ENCODE measurements around the gene RUNX1.

The RUNX1 gene

DNA sequence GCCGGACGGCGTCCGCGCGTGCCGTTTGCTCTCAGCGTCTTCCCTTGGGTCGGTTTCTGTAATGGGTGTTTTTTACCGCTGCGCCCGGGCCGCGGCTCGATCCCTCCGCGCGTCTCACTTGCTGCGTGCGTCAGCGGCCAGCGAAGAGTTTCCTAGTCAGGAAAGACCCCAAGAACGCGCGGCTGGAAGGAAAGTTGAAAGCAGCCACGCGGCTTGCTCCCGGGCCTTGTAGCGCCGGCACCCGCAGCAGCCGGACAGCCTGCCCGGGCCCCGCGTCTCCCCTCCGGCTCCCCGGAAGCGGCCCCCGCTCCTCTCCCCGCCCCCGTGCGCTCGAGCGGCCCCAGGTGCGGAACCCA is 159.8 kb downstream of the RUNX1 start:
- DNase-seq: no peak

DNA sequence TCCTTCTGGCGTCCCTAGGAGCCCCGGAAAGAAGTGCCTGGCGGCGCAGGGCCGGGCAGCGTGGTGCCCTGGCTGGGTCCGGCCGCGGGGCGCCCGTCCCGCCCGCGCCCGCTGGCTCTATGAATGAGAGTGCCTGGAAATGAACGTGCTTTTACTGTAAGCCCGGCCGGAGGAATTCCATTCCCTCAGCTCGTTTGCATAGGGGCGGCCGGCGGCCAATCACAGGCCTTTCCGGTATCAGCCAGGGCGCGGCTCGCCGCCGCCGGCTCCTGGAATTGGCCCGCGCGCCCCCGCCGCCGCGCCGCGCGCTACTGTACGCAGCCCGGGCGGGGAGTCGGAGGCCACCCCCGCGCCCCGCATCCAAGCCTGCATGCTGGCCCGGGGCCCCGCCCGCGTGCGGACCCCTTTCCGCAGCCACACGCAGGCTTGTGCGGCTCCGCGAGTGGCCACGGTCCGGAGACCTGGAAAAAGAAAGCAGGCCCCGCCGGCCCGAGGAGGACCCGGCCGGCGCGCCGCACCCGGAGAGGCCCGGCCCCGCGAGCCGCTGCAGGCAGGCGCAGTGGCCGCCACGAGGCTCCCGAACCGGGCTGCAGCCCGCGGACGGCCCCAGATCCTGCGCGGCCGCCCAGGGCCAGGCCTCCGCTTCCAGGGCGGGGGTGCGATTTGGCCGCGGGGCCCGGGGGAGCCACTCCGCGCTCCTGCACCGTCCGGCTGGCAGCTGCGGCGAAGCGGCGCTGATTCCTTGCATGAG is 160.4 kb downstream of the RUNX1 start:
- DNase-seq: peak; percentile 63 to 91

DNA sequence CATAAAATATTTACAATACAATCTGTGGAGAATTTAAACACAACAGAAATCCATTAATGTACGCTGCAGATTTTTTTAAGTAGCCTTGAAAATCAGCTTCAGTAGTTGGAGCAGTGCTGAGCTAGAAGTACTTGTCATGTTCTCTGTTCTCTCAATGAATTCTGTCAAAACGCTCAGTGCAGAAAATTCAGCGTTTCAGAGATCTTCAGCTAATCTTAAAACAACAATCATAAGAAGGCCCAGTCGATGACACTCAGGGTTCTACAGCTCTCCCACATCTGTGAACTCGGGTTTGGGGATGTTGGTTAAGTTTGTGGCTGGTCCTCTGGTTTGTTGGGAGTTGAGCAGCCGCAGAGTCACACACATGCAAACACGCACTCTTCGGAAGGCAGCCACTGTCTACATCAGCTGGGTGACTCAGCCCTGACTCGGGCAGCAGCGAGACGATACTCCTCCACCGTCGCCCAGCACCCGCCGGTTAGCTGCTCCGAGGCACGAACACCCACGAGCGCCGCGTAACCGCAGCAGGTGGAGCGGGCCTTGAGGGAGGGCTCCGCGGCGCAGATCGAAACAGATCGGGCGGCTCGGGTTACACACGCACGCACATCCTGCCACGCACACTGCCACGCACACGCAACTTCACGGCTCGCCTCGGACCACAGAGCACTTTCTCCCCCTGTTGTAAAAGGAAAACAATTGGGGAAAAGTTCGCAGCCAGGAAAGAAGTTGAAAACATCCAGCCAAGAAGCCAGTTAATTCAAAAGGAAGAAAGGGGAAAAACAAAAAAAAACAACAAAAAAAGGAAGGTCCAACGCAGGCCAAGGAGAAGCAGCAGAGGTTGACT is 161.2 kb downstream of the RUNX1 start:
- DNase-seq: peak in 1 of 2 experiments; percentile 50

DNA sequence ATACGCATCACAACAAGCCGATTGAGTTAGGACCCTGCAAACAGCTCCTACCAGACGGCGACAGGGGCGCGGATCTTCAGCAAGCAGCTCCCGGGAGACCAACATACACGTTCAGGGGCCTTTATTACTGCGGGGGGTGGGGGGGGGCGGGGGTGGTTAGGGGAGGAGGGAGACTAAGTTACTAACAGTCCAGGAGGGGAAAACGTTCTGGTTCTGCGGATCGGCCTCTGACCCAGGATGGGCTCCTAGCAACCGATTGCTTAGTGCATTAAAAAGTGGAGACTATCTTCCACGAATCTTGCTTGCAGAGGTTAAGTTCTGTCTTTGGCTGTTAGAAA is 162.0 kb downstream of the RUNX1 start:
- no peak for DNase-seq

DNA sequence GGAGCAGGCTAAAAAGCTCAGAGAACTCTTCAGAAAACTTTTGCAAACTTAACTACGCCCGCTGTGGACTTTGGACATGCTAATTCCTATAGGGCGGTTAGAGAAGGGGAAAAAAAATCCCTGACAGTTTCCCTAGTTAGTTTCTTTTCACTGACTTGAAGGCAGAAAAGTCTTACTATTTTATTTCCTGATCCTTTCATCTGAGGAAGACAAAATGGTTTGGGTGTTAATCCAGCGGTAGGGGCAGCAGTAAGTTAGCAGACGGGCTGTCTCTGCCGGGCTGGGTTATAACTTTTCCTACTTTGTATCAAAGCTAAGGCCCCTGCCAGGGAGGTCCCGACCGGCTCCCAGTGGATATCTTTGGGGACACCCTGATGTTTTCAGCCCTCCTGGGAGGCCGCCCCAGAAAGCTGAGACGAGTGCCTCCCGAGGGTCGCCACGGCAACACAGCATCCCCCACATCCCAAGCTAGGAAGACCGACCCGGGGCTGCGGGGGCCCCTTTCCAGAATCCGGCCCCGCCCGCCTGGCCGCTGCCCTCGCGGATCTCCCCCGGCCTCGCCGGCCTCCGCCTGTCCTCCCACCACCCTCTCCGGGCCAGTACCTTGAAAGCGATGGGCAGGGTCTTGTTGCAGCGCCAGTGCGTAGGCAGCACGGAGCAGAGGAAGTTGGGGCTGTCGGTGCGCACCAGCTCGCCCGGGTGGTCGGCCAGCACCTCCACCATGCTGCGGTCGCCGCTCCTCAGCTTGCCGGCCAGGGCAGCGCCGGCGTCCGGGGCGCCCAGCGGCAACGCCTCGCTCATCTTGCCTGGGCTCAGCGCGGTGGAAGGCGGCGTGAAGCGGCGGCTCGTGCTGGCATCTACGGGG is 162.6 kb downstream of the RUNX1 start:
- no peak for DNase-seq

DNA sequence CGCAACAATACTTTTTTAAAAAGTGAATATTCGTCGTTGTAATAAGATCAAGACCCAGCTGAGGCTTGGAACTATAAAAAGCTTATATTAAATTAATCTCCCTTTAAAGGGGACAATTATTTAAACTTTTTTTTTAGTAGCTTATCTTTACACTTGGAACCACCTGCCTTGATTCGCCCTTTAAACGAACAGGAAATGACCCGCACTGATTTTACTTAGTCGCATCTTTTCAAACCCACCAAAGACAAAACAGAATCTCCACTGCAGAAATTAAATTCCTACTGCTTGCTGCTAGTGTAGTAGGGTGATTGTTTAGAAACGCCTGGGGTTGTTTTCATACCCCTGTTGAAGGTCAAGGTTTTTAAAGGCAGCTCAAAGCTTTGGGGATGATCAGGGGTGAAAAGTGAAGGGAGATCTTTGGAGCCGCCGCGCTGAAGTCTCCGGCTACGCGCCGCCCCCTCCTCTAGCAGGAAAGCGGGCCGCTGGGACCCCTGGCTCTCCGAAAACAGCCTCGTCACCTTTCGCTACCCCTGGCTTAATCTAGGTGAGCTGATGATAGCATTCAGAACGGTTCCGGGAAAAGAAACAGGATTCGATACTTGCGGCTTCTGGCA is 163.4 kb downstream of the RUNX1 start:
- no peak for DNase-seq

DNA sequence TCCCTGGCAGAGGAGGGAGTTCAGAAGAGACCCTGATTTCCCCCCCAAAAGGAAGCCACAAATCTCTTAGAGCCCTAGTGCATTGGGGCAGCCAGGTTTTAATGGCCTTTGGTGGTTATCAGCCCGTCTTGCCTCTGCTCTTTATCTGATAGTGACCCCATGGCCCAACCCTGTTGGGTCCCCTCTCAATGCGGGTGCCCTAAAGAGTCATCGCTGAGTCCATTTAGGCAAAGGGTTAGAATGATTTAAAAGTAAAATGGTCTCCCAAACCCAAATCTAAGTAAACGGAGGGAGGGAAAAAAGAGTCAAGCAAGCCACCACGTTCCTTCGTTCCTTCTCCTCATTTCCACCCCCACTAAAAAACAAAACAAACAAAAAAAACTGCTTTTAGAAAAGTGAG is 164.0 kb downstream of the RUNX1 start:
- no peak for DNase-seq

DNA sequence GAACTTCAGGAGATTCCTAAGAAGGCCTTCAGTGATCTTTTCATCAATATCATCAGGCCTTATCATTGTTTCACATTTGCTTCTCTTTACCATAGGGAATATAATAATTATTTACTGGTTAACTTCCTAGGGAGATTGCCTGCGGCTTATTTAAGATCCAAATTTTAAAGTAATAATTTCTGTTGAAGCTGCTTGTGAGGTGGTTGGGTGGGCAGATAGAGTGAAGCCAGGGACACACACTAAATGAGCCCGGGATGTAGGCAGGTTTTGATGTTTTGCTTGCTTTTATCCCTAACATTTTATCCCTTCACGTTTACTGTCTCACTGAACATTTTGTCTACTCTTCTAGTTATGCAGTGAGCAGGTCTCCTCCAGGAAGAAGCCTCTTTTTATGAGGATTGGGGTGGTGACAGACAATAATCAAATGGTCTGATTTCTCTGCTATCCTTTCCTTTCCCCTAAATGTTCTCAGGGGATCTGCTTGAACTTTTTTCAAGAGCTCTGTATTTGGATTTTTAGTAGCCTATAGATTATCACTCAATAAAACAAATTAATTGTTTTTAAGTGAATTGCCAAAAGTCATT is 164.7 kb downstream of the RUNX1 start:
- DNase-seq: no peak

DNA sequence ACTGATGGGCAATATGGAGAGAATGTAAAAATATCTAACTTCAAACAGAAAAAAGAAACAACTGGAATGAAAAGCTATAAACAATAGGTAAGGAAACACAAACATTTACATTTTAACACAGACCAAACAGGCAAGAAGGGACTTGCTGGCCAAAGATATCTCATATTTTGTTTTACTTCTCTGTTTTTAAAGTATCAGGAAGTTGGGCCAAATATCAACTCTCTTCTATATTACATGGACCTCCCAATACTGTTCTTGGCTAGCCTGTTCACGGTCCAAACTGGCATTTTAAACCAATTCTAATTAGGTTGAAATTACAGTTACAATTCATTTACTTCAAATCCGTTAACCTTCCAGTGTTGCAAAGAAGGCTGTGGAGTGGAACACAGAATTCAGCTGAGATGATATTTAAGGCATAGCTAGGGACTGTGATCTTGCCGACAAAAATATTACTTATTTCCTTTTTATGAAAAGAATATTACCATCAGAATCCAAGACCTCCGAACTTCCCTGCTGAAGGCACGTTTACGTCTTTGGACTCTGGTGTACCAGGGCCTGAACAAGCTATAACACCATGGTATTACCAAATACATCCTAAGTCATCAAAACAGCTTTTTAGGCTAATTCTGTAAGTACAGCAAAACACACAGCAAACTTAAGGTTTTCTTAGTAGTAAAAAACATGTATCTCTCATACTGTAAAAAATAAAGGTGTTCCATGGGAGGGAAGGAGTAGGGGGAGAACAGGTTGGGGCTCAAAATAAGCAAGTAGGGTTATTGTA is 165.4 kb downstream of the RUNX1 start:
- no peak for DNase-seq

DNA sequence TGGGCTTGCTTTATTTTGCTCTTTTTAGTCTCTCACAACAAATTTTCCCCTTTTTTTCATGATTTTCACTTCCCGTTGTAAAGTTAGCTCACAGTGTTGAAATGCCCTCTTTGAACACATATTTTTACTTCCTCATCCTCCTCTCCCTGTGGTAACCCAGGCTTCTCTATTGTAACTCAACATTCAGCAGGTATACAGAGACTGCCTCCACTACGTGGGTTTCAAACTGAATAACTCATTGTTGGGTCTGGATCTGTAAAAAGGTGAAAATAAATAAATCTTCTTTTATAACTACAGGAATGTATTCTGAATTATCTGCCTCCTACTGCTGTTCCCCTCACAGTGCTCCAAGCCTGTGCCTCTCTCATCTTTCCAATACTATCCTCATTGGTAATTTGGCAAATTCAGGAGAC is 166.4 kb downstream of the RUNX1 start:
- no peak for DNase-seq

DNA sequence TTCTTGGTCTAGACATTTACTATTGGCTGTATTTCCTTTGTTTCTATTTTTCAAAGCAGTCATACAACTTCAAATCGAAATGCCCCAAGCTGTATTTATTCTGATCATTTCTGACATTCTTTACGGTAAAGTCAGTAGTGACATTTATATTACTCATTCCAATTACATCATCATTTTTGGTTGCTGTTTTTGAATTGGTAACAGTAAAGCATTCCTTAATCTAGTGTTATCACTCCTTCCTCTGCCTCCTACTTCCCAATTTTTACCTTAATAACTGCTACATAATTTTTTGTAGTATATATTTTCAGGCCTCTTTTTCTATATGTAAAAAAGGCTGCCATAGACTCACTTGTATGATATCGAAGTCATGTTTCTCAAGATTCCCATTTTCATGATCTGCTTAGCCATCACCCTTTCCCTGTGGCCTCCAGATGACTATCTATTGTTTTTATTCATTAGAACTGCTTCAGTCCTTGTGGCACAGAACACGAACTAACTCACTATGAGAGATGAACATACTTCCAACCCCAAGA is 167.2 kb downstream of the RUNX1 start:
- no peak for DNase-seq

DNA sequence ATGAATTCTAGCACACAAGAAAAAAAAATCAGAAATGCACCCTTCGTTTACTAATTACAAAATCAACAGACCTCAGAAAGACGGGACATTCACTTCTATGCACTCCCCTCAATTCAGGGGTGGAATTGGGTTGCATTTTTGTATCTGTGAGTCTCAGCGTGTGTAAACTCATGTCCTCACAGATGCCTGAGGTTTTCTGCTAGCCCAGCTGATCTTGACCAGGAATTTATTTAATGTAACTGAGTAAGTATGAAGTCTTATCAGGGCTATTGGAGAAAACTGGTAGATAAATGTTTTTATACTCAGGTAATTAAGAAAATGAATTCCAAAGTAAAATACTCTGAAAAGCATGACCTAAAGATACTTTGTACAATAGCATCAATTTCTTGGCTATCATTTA is 167.7 kb downstream of the RUNX1 start:
- DNase-seq: no peak

DNA sequence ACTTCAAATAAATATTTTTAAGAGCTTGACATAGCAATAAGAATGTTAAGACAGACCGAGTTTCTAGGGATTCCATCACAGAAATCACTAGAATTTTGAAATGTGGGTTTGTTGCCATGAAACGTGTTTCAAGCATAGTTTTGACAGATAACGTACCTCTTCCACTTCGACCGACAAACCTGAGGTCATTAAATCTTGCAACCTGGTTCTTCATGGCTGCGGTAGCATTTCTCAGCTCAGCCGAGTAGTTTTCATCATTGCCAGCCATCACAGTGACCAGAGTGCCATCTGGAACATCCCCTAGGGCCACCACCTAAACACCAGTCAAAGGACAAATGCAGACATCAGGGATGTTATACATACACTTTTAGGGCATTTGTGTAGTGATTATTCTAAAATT is 168.7 kb downstream of the RUNX1 start:
- DNase-seq: no peak

DNA sequence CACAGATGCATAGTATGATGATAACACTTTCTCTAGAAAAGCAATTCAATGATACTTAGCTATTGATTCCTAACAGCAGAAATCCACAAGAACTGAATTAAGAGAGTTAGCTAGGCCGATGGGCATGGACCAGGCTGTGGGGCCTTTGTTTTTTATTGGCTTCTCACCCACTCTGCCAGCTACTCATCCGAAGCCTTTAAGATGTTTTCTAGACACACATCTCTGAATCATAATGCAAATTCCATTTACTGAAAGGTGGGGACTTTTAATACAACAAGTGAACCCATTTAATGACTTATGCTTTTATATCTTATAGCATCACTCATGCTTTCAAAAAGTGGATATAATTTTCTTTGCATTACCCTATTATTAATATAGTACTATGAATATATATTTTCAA is 170.2 kb downstream of the RUNX1 start:
- DNase-seq: no peak

DNA sequence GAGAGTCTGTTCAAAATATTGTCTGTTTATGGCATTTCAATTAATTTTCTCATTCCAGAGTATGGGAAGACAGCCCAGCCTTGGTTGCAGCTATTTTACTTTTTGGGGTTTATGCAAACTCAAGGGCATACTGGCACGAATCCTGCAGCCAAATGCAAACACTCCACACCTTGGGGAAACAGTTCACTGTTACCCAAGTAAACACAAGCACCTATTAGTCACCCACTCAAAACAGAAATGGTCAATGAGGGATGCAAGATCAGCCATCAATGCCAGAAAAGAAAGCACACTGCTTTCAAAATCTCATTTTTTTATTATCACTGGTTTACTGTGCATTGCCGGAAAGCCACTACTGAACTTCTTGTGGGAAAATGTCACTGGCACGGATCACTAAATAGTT is 170.6 kb downstream of the RUNX1 start:
- DNase-seq: no peak

DNA sequence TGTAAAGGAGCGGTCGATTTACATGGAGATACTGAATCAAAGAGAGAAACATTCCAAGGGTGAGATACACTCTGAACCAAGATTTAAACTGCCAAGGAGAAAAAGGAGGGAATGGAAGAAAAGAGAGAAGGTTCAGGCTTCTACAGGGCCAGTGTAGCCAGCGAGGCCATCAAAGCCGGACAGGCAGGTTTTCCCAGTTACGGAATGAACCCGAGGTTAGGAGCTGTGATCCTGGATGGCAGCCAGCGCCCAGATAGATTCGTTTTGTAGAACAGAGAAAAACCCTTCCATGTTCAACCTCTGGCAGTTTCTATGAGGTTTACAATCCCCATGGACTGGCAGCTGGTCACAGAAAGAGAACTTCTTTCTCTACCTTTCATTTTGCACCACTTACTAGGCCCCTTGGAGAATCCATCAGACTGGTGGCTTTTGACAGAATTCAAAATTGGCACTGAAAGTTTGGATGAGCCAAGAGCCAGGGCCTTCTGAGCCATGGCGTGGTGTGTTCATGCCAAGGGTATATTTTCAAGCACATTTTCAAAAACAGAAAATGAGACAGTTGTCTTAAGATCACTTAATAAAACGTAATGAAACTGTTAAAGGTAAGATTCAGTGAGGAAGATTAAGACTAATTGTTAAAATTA is 171.5 kb downstream of the RUNX1 start:
- DNase-seq: no peak

DNA sequence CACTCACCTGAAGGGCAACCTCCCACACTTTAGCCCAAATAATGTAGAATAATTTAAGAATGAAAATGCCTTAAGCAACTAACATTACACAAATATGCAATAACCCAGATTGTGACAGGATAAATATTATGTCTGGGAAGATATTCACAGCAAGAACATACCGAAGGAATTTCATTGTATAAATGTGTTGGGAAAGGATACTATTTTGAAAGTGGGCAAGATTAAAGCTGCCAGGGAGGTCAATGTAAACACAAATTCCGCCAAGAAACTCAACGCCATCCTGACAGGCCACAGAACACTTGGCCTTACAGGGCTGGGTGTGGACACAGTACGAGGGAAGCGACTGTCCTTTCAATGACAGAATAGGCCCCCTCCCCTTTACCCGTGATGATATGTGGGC is 173.3 kb downstream of the RUNX1 start:
- no peak for DNase-seq

DNA sequence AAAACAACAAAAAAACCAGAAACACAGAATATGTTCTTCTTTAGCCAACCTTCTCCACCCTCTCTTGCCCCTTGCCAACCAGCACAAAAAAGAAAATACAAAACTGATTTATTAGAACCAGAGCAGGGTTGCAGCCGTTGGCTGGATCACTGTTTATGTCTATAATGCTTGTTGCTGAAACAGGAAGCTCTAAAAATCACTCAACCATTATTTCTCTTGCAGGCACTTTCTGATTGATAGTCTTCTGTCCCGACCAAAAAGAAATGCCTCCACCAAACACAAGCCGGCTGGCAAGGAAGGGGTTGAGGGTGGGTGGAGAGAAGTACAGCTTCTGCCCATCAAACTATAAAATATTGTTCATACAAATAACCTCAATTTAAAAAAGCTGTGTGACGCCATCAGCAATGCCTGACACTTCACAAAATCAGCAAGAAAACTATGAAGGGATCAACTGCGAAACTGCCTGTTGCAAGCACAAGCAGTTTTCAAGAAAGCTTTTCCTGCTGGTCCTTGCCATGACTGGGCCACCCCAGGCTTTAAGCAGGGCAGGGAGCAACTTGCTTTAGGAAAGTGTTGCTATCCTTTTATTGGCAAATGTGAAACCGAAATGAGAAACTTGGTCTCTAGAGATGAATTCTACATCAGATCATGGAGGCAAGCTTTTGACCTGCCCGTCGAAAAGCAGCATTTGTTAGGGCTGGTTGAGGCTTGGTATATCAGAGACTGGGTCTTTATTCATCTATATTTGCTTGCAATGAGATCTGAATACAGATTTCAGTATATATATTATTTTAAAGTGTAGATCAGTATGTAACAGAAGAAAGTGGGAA is 174.2 kb downstream of the RUNX1 start:
- DNase-seq: no peak

DNA sequence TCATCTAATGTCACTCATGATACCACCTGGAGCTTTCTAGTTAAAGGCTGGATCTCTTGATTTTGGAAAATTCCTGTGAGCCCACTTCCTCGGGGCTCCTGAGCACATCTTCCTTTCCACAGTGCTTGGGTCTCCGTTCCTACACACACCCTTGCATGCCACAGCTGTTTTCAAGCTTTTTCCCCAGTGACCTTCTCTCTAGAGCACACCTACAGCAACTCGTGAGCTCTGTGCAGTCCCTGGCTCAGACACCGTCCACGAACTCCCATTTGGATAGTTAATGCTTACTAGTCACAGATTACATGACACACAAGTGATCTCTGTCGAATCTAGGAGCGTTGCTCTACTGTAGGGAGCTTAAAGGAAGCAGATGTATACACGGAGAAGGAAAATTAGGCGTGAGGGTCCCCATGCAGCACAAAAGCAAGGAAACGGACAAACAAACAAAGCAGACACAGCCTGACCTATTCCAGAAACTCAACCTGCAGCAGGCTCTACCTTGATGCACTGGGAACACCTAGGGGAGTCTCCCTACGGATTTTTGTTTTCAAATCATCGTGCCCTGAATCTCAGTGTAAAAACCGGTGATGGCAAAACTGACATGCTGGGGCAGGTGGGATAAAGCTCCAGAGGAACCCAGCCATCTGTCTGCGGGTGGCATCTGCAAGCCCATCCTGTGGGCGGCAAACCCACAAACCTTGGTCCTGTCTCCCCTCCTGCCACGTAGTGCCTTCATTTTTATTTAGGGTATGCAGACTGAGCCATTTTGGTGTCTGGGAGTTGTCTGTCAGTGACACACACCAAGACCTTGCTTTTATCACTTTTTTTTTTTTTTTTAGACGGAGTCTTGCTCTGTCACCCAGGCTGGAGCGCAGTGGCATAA is 177.8 kb downstream of the RUNX1 start:
- no peak for DNase-seq
